ENCODE data around the gene ATP6V0B.

The ATP6V0B gene

GRCh38 chr1:44019466-44019948 lies 44.7 kb downstream of the ATP6V0B start:
- Histone ChIP-seq H4K5ac (ENCODE audit: low read length) (no peak overlapping the region), H3K79me2 (ENCODE audit: control insufficient read depth, insufficient read depth, low read length) (no peaks in the 10 kb centered on the region), H4K8ac (ENCODE audit: low read depth, low read length) (no peak overlapping the region), H3K27ac (ENCODE audit: low read depth, low read length) (no peak overlapping the region), H3K23ac (ENCODE audit: low read length) (no peak overlapping the region), H3K4me1 (ENCODE audit: control insufficient read depth, low read depth, low read length) (no peaks in the 10 kb centered on the region), H3K79me1 (ENCODE audit: low read length) (no peaks in the 10 kb centered on the region), H3K4me3 (ENCODE audit: low read length) (no peak overlapping the region), H3K27me3 (ENCODE audit: insufficient read depth, low read length, poor library complexity) (no peaks in the 10 kb centered on the region), H3K36me3 (ENCODE audit: control insufficient read depth, insufficient read depth, low read length) (no peaks in the 10 kb centered on the region), H2BK120ac (ENCODE audit: low read depth, low read length) (no peak overlapping the region), H3K4me2 (ENCODE audit: low read length) (no peak overlapping the region), H2AK5ac (ENCODE audit: low read length) (no peak overlapping the region), H2BK15ac (replicated peaks; ENCODE audit: low read depth) (no peak overlapping the region), H3K4ac (ENCODE audit: low read depth, low read length) (no peak overlapping the region), H2BK5ac (ENCODE audit: low read length) (no peak overlapping the region), H3K18ac (ENCODE audit: low read length) (no peak overlapping the region), H3K9ac (ENCODE audit: low read length) (no peak overlapping the region), H3K56ac (ENCODE audit: low read length) (no peak overlapping the region)
- WGBS (ENCODE audit: extremely low coverage, insufficient coverage, low lambda C conversion rate) = no CpG with 5 or more reads among the region's 13 CpGs
- no peak for DNase-seq

- no peak overlapping the region for H3K18ac ChIP-seq (ENCODE audit: low read length)
- no peaks in the 10 kb centered on the region for H3K79me2 ChIP-seq (ENCODE audit: control insufficient read depth, insufficient read depth, low read length)
- no peak overlapping the region for H2BK120ac ChIP-seq (ENCODE audit: low read depth, low read length)
- no peak overlapping the region for H3K9ac ChIP-seq (ENCODE audit: low read length)
- no peak overlapping the region for H3K4ac ChIP-seq (ENCODE audit: low read depth, low read length)
- no peak overlapping the region for H4K8ac ChIP-seq (ENCODE audit: low read depth, low read length)
- H4K5ac ChIP-seq (ENCODE audit: low read length) = no peak overlapping the region
- no peak overlapping the region for H3K23ac ChIP-seq (ENCODE audit: low read length)
- no peak overlapping the region for H3K27ac ChIP-seq (ENCODE audit: low read depth, low read length)
- no peak overlapping the region for H3K4me2 ChIP-seq (ENCODE audit: low read length)
- H3K79me1 ChIP-seq (ENCODE audit: low read length) = peaks cover 2% of the 10 kb centered on the region
- H3K27me3 ChIP-seq (ENCODE audit: insufficient read depth, low read length, poor library complexity) = no peaks in the 10 kb centered on the region
- no peak overlapping the region for H2BK15ac ChIP-seq (replicated peaks; ENCODE audit: low read depth)
- no peak overlapping the region for H2AK5ac ChIP-seq (ENCODE audit: low read length)
- no peak overlapping the region for H2BK5ac ChIP-seq (ENCODE audit: low read length)
- no peak overlapping the region for H3K56ac ChIP-seq (ENCODE audit: low read length)
- no peaks in the 10 kb centered on the region for H3K4me1 ChIP-seq (ENCODE audit: control insufficient read depth, low read depth, low read length)
- H3K4me3 ChIP-seq (ENCODE audit: low read length) = no peak overlapping the region
- DNase-seq = no peak
- WGBS (ENCODE audit: extremely low coverage, insufficient coverage, low lambda C conversion rate) = no CpG with 5 or more reads among the region's 6 CpGs
- no peaks in the 10 kb centered on the region for H3K36me3 ChIP-seq (ENCODE audit: control insufficient read depth, insufficient read depth, low read length)
Measured at GRCh38 chr1:44020464-44020863, 45.7 kb downstream of the ATP6V0B start.

- Histone ChIP-seq H3K27me3 (ENCODE audit: insufficient read depth, low read length, poor library complexity) (no peaks in the 10 kb centered on the region), H3K9ac (ENCODE audit: low read length) (no peak overlapping the region), H2BK15ac (replicated peaks; ENCODE audit: low read depth) (no peak overlapping the region), H2AK5ac (ENCODE audit: low read length) (no peak overlapping the region), H3K18ac (ENCODE audit: low read length) (no peak overlapping the region), H3K4me3 (ENCODE audit: low read length) (no peak overlapping the region), H3K4me2 (ENCODE audit: low read length) (no peak overlapping the region), H3K27ac (ENCODE audit: low read depth, low read length) (no peak overlapping the region), H3K56ac (ENCODE audit: low read length) (no peak overlapping the region), H2BK120ac (ENCODE audit: low read depth, low read length) (no peak overlapping the region), H3K4me1 (ENCODE audit: control insufficient read depth, low read depth, low read length) (peaks cover 2% of the 10 kb centered on the region), H4K8ac (ENCODE audit: low read depth, low read length) (no peak overlapping the region), H3K36me3 (ENCODE audit: control insufficient read depth, insufficient read depth, low read length) (no peaks in the 10 kb centered on the region), H3K79me1 (ENCODE audit: low read length) (peaks cover 2% of the 10 kb centered on the region), H3K23ac (ENCODE audit: low read length) (no peak overlapping the region), H3K79me2 (ENCODE audit: control insufficient read depth, insufficient read depth, low read length) (no peaks in the 10 kb centered on the region), H3K4ac (ENCODE audit: low read depth, low read length) (no peak overlapping the region), H2BK5ac (ENCODE audit: low read length) (no peak overlapping the region), H4K5ac (ENCODE audit: low read length) (no peak overlapping the region)
- no peak for DNase-seq
- no CpG with 5 or more reads among the region's 8 CpGs for WGBS (ENCODE audit: extremely low coverage, insufficient coverage, low lambda C conversion rate)
Measured at GRCh38 chr1:44021156-44021555, 46.4 kb downstream of the ATP6V0B start.

GRCh38 chr1:44021581-44022321 lies 47.0 kb downstream of the ATP6V0B start:
- Histone ChIP-seq H2BK5ac (ENCODE audit: low read length) (no peak overlapping the region), H3K27ac (ENCODE audit: low read depth, low read length) (no peak overlapping the region), H3K9ac (ENCODE audit: low read length) (no peak overlapping the region), H3K36me3 (ENCODE audit: control insufficient read depth, insufficient read depth, low read length) (no peaks in the 10 kb centered on the region), H4K8ac (ENCODE audit: low read depth, low read length) (no peak overlapping the region), H3K4me1 (ENCODE audit: control insufficient read depth, low read depth, low read length) (peaks cover 2% of the 10 kb centered on the region), H3K4me3 (ENCODE audit: low read length) (no peak overlapping the region), H3K4ac (ENCODE audit: low read depth, low read length) (no peak overlapping the region), H2AK5ac (ENCODE audit: low read length) (no peak overlapping the region), H2BK120ac (ENCODE audit: low read depth, low read length) (no peak overlapping the region), H3K27me3 (ENCODE audit: insufficient read depth, low read length, poor library complexity) (no peaks in the 10 kb centered on the region), H3K4me2 (ENCODE audit: low read length) (no peak overlapping the region), H3K18ac (ENCODE audit: low read length) (no peak overlapping the region), H3K23ac (ENCODE audit: low read length) (no peak overlapping the region), H3K79me2 (ENCODE audit: control insufficient read depth, insufficient read depth, low read length) (peaks cover 2% of the 10 kb centered on the region), H3K79me1 (ENCODE audit: low read length) (peaks cover 4% of the 10 kb centered on the region), H4K5ac (ENCODE audit: low read length) (no peak overlapping the region), H2BK15ac (replicated peaks; ENCODE audit: low read depth) (no peak overlapping the region), H3K56ac (ENCODE audit: low read length) (no peak overlapping the region)
- no CpG with 5 or more reads among the region's 10 CpGs for WGBS (ENCODE audit: extremely low coverage, insufficient coverage, low lambda C conversion rate)
- DNase-seq = no peak

GRCh38 chr1:44024031-44024902 lies 49.5 kb downstream of the ATP6V0B start:
- H3K56ac ChIP-seq (ENCODE audit: low read length) = no peak overlapping the region
- no peak overlapping the region for H3K23ac ChIP-seq (ENCODE audit: low read length)
- H2BK15ac ChIP-seq (replicated peaks; ENCODE audit: low read depth) = no peak overlapping the region
- no peaks in the 10 kb centered on the region for H3K36me3 ChIP-seq (ENCODE audit: control insufficient read depth, insufficient read depth, low read length)
- no peak overlapping the region for H4K5ac ChIP-seq (ENCODE audit: low read length)
- H3K18ac ChIP-seq (ENCODE audit: low read length) = no peak overlapping the region
- no peak overlapping the region for H2BK120ac ChIP-seq (ENCODE audit: low read depth, low read length)
- no peak overlapping the region for H3K4me3 ChIP-seq (ENCODE audit: low read length)
- H4K8ac ChIP-seq (ENCODE audit: low read depth, low read length) = no peak overlapping the region
- H3K27me3 ChIP-seq (ENCODE audit: insufficient read depth, low read length, poor library complexity) = no peaks in the 10 kb centered on the region
- no peak overlapping the region for H3K4ac ChIP-seq (ENCODE audit: low read depth, low read length)
- no peak overlapping the region for H3K9ac ChIP-seq (ENCODE audit: low read length)
- H3K4me2 ChIP-seq (ENCODE audit: low read length) = no peak overlapping the region
- peaks cover 16% of the 10 kb centered on the region for H3K79me1 ChIP-seq (ENCODE audit: low read length)
- H3K27ac ChIP-seq (ENCODE audit: low read depth, low read length) = no peak overlapping the region
- no peak for DNase-seq
- peaks cover 3% of the 10 kb centered on the region for H3K4me1 ChIP-seq (ENCODE audit: control insufficient read depth, low read depth, low read length)
- no peak overlapping the region for H2AK5ac ChIP-seq (ENCODE audit: low read length)
- no CpG with 5 or more reads among the region's 14 CpGs for WGBS (ENCODE audit: extremely low coverage, insufficient coverage, low lambda C conversion rate)
- peaks cover 5% of the 10 kb centered on the region for H3K79me2 ChIP-seq (ENCODE audit: control insufficient read depth, insufficient read depth, low read length)
- H2BK5ac ChIP-seq (ENCODE audit: low read length) = no peak overlapping the region

Measured in mesendoderm (in vitro differentiated cells).